GM11168 (cell line): ENCODE measurements around the gene FANCC.
"Not testable (repeated sequence)": the region's sequence is repeated elsewhere in the genome, so short reads cannot be mapped to it uniquely, and the experiment has no call there.

Experiments used
- in situ Hi-C: fragments of 300-500 bp; cut with MboI; formaldehyde crosslinking; loops from one replicate; pipeline ENCODE4 v1.12.0; 2022; ENCODE audit warnings: low sequenced_read_pairs; ENCODE audit not compliant: unreplicated experiment

Gene FANCC

DNA sequence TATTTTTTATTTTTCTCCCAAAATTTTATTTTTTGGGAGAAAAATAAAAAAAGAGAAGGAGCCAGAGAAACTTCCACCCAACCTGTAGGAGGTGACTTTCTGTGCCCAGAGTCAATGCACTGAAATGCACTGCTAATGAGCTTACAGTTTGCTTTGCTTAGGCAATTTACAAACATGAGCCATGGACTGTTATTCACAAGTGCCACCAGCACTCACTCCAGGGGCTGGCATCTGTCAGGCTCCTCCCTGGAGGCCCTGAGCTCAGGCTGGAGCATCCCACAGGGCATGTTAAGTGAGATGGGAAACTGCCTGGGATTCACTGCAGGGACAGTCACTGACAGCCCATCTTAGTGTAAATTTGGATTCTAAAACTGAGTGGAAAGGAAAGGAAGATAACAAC lies 74.9 kb downstream of the FANCC start:
- in situ Hi-C loops: no loop called here

DNA sequence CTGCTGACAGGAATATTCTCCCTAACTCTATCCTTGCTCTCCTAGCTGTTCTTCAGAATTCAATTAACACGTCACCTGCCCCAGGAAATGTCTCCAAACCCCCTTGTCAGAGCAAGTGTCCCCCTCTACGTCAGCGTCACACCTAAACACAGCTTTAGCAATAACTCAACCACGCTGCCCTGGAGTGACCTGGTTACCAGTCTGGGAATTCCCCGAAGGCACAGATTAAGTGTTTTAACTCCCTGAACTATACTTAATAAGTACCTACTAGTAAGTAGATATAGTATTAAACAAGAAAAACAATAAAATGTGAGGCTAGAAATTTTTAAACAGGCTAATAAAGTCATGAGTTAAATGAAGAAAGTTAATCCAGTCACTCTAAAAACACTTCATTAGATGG lies 78.4 kb downstream of the FANCC start:
- in situ Hi-C loops: no loop called here

DNA sequence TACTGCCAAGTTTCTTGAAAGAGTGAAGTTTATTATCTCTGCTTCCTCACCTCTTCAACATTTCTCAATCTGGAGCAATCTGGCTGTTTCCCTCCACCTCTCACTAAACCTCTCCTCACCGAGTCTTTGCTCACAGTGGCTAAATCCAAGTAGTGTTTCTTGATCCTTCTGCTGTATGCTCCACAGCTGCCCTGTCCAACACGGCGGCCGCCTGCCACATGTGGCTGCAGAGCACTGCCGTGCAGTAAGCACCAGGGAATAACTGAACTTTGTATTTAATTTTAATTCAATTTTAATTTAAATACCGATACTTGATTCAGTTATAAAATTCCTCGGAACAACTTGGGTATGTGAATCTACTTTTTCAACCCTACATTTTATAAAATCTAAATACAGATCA lies 80.2 kb downstream of the FANCC start:
- in situ Hi-C loops: no loop called here

DNA sequence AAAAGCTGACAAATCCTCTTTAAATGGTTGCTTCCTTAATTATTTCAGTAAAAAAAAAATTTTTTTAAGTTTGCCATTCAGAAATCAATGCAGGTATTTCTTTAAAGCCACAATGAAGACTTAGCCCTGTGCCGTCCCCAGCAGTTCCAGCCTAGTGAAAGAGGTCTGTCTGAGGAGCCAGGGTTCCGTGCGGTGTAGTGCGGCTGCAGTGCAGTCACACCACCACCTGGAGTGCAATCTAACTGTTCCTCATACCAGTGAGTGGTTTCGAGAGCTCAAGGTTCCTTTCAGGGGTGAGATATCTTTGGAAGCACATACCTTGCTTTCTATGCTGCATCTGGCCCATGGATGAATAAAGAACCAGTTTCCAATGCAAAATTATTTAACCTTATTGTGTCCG lies 87.5 kb downstream of the FANCC start:
- in situ Hi-C loops: no loop called here

DNA sequence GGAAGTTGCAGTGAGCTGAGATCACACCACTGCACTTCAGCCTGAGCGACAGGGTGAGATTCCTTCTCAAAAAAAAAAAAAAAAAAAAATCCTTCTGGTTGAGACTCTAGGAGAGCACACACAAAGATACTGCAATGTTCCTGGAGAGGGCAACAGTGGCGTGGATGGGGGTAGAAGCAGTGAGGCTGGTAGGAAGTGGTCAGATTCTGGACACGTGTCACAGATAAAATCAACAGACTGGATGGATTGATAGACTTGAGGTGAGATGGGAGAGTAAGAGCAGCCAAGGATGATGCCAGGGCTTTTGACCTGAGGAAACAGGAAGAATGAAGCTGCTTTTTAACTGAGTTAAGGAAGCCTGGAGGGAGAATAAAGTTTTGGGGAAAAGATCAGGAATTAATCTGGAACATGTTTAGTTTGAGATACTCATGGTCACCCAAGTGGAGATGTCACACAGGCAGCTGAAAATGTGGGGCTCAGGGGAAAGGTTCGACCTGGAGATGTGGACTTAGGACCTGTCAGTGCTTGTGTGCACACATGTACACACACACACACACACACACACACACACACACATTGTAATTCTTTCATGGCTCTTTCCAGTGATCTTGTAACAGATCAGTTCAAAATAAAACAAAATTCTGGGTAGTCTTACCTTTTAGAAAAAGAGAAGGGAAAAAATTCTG lies 88.1 kb downstream of the FANCC start:
- in situ Hi-C loops: no loop called here

DNA sequence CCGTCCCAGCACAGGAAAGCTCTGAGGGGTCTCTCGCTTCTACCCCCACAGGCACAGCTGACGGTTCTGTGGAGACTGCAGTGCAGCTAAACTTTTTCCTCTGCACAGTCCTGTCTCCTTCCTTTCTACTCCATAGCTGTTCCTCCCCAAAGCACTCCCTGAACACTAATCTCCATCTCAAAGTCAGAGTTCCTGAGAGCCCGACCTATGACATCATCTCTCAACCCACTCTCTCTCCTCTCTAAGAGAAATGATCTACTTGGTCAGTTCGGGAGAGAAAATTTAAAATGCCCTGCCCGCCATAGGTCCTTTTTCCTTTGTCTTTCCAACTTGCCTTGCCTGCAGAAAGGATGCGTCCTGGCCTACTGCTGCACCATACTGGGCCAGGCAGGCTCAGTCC lies 90.6 kb downstream of the FANCC start:
- in situ Hi-C loops: no loop called here

DNA sequence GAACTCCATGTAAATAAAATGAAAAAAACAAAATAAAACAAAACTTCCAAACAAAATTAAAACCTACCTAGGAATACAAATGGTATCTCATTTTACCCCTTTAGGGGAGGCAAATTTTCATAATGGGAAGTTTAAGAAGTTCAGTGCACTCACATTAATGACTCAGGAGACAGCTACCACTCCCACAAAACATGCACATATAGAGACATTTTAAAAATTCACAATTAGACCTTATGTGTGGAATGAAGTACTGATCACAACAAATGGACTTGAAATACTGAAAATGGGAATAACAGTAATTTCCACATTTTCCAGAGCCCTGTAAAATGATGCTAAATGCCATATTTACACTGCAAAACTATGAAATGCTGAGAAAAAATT lies 91.8 kb downstream of the FANCC start:
- in situ Hi-C loops: no loop called here

DNA sequence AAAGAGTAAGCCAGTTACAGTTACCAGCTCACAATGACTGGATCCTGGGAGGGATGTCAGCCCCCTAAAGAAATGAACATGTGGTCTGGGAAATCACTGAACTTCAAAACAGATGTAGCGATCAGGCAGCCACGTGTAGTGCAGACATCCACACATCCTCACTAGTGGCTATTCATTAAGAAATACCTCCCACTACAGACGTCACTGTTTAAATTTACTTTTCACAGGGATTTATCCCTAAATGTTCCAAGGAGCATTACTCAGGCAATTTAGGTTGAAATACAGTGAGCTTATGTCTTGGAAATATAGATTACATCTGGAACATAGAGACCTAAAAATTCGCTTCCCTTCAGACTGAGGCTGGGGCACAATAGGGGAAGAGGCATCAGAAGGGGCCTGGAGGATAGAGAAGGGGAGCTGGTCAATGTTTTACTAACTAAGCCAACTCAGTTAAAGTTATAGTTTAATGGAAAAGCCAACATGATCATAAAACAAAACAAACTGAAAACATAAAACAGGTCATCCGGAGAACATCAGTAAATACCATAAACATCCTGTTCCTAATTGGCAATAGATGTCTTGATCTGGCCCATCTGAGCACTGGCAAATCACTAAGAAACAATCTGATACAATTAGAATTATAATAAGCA lies 92.3 kb downstream of the FANCC start:
- in situ Hi-C loops: no loop called here

DNA sequence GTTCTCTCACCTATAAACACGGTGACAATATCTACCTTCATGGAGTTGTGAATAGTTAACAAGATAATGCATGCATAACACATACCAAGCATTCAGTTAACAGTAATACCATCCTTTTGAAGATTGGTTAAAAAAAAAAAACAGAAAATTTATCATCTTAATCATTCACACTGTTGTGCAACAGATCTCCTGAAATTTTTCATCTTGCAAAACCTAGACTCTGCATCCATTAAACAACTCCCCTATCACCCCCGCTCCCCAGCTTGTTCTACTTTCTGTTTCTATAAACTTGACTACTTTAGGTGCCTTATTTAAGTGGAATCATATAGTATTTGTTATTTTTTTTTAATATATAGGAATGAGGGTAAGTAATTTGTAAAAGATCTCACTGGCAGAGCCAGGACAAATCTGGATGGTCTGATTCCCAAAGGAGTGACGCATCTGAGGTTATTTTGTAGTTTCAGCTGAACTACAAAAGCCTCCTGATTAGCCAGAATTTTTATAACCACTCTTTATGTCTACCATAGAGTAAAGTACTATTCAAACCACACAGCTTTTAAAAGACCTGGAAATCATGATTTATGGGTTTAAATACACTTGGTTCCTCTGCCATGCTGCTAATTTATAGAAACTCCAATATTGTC lies 93.0 kb downstream of the FANCC start:
- in situ Hi-C loops: no loop called here

DNA sequence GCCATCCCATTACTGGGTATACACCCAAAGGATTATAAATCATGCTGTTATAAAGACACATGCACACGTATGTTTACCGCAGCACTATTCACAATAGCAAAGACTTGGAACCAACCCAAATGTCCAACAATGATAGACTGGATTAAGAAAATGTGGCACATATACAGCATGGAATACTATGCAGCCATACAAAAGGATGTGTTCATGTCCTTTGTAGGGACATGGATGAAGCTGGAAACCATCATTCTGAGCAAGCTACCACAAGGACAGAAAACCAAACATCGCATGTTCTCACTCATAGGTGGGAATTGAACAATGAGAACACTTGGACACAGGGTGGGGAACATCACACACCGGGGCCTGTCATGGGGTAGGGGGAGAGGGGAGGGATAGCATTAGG lies 97.2 kb downstream of the FANCC start:
- in situ Hi-C loops: not testable (repeated sequence)

DNA sequence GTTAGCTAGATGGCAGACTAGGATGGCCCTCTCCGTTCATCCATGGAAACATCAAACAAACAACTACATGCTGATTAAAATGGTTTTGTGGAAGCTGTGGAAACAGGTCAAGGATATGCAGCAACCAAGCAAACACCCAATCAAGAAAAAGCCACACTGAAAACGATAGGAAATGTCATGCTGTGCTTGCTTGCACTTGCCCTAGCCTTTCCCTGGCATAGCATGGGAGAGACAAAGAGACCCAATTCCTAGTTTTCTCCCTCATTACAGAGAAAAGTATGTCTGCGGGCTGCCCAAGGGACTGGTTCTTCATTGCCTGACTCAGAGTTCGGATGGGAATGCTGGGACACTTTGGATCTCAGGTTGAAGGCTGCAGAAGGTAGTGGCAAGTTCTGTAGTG lies 98.7 kb downstream of the FANCC start:
- in situ Hi-C loops: no loop called here

DNA sequence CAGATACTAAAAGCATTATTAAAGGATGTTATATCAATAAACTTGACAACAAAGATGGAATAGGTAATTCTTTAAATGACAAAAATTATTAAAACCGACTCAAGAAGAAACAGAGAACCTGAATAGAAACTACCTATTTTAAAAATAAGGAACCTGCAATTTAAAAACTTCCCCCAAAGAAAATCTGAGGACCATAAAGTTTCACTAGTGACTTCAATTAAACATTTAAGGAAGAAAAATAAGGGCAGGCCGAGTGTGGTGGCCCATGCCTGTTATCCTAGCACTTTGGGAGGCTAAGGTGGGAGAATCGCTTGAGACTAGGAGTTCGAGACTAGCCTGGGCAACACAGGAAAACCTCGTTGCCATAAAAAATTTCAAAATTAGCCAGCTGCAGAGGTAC lies 99.6 kb downstream of the FANCC start:
- in situ Hi-C loops: no loop called here

DNA sequence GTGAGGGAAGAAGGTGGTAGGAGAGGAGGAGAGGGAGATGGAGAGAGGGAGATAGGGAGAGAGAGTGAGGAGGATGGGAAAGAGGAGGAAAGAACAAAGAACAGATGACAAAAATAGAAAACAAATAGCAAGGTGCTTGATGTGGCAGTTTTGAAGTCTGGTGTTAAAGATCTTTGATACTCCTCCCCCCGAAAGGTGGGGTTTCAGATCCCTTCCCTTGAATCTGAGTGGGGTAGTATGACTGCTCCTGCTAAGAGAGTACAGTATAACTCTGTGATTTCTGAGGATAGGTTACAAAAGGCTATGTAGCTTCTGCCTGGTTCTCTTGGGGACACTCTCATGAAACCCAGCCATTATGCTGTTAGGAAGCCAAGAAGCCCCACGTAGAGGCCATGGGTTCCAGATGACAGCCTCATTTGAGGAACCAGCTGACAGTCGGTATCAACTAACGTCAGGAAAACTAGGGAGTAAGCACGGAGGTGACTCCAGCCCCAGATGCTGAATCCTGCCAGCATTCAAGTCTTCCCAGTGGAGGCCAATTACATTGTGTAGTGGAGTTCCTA lies 102.1 kb downstream of the FANCC start:
- in situ Hi-C loops: no loop called here

DNA sequence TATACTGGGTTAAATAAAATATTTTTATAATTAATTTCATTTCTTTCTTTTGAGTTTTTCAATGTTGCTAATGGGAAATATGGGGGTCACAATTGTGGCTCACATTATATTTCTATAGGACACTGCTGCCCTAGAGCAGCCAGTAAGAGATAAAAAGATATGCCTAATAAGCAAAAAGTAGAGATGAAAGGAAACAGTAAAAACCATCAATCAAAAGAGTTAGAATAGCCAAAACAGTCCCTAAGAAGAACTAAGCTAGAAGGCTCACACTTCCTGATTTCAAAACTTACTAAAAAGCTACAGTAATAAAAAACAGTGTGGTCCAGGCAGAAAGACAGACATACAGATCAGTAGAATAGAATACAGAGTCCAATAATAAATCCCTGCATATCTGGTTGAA lies 104.4 kb downstream of the FANCC start:
- in situ Hi-C loops: no loop called here

DNA sequence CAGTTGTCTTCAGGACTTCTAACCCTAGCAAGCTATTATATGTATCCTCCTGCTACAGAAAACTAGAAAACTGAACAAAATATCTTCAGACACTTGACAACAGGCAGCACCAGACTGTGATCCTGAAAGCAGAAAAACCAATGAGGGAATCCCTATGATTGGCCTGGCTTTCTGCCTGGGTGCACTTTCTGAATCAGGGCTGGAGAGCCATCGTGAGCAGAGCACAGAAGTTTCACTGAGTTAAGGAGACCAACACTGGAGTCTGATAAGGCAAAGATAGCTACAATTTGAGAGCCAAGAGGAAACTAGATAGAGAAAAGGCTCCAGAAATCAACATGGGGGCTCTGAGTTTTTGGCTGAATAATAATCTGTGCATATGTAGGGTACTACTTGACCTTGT lies 106.5 kb downstream of the FANCC start:
- in situ Hi-C loops: no loop called here

DNA sequence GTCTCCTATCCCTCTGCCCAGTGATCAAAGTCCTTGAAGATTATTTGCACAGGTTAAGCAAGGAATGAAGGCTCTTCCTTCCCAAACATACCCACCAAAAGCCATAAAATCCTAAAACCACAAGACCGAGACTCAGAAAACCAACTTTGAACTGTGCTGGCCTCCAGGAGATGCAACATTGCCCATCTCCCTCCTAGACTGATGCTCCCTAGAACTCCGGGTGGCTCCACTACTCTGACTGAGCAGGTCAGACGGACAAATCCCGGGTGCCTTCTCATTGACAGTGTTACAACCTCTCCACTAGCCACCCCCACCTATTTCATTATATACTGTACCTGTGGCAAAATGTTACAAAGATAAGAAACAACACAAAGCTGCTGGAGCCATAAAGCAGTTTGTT lies 110.1 kb downstream of the FANCC start:
- in situ Hi-C loops: no loop called here

DNA sequence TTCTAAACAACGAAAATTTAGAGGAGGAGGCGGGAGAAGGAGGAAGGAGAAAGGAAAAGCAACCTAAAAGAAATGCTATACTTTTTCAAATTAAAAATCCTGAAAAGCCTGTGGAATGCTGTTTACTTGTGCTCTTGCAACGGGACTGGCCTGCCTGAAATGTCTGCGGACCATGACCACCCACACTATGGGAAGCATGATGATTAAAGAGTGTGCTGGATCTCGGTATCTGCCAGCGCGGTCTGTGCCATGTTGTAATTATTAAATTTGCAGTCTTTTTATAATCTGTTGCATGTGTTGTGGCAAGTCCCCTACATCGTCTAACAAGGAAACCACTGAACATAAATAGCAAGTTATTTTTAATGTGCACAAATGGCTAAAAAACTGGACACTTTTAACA lies 111.4 kb downstream of the FANCC start:
- in situ Hi-C loops: no loop called here

DNA sequence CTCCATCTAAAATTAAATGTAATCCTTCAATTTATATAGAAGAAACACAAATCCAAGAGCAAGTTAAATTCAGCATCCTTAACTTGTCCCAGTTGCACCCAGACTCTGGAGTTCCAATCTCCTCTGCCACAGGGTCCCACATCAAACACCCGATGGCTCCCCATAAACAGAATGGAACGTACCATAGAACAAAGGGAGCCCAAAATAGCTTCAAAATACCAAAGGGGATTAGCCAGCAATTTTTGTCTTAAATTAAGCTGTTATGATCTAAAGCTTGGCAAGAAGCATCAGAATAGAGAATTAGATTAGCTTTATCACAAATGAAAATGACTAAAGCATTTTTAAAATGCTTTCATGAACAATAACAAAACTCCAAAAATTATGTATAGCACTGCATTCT lies 112.8 kb downstream of the FANCC start:
- in situ Hi-C loops: no loop called here

DNA sequence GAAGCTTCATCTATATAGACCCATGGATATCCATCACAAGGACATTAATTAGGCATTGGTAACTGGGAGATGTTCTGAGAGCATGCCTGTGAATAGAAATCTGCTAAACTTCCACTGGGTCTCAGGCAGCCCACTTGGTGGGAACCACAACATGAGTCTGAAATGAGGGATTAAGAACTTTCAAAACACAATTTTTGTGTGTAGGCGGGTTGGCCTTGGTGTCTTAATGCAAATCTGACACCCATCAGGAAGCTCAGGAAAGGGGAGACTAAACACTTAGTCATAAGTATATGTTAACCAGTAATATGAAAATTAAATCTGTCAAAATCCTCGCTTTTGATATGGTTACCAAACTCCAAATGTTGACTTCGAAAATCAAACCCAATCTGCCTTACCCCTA lies 113.2 kb downstream of the FANCC start:
- in situ Hi-C loops: no loop called here

DNA sequence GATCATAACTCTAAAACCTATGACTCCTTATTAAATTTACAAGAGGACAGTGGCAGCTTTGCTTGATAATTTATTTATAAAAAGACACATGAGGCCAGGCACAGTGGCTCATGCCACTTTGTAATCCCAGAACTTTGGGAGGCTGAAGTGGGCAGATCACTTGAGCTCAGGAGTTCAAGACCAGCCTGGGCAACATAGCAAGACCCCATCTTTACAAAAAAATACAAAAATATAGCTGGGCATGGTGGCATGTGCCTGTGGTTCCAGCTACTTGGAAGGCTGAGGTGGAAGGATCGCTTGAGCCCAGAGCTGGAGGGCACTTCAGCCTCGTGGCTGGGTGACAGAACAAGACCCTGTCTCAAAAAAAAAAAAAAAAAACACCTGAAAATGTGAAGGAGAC lies 114.5 kb downstream of the FANCC start:
- in situ Hi-C loops: not testable (repeated sequence)

DNA sequence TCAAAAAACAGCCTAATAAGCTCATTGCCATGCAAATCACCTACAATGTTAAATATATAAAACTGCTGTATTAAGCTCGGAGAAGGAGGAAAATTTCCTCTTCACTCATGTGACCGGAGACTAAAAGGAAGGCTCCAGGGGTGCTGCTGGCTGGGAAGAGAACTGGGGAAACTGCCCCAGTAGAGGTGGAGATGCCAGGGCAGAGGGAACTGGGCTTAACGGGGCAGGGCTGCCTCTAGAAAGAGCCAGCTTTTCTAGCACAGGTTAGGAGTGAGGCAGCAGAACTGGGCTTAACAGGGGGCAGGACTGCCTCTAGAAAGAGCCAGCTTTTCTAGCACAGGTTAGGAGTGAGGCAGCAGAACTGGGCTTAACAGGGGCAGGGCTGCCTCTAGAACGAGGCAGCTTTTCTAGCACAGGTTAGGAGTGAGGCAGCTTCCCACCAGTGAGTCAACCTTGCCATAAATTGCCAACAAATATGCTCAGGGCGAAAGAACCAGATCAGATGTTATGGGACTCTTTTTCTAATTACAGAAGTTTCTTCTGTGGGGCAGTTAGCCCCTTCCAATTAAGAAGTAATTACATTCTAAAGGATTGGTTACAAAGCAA lies 115.3 kb downstream of the FANCC start:
- in situ Hi-C loops: no loop called here
